GM19397 (cell line): ENCODE results near the gene C17orf107.

Experiments
- ATAC-seq: cut with Tn5 transposase; IDR thresholded peaks from one replicate; pipeline ENCODE4 v1.9.1; 2021; ENCODE audit warnings: mild to moderate bottlenecking, moderate library complexity; ENCODE audit not compliant: unreplicated experiment

Gene C17orf107

DNA sequence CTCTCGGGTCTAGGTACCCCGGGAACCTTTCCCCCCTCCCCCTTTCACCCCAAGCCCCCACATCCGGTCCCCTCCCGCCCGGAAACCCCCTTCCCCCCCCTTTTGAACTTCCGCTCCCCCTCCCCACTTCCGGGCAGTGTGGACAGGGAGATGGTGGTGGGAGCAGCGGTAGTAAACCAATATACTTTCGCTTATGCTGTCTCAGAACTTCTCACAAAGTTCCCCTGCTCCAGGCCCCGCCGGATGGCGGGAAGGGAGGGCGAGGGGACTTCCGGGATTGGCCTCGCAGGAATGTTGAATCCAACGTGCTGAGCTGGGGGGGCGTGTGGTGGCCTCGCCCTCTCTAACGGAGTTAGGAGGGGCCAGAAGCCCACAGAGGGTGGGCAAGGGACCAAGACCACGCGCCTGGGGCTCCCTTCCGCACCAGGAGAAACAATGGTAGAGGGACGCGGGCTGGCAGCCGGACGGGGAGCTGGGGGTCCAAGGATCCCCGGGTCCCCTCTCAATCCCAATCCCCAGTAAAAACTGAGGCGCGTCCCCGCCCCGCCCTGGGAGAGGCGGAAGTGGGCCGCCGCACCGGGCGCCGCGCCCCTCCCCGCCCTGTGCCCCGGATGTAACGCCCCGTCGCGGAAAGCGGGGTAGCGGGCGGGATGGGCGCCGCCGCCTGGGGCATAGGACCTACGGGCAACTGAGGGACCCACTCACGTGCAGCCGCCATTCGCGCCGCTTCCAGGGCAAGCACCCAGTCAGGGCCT is 48.3 kb downstream of the C17orf107 start:
- ATAC-seq = peak; percentile 24

DNA sequence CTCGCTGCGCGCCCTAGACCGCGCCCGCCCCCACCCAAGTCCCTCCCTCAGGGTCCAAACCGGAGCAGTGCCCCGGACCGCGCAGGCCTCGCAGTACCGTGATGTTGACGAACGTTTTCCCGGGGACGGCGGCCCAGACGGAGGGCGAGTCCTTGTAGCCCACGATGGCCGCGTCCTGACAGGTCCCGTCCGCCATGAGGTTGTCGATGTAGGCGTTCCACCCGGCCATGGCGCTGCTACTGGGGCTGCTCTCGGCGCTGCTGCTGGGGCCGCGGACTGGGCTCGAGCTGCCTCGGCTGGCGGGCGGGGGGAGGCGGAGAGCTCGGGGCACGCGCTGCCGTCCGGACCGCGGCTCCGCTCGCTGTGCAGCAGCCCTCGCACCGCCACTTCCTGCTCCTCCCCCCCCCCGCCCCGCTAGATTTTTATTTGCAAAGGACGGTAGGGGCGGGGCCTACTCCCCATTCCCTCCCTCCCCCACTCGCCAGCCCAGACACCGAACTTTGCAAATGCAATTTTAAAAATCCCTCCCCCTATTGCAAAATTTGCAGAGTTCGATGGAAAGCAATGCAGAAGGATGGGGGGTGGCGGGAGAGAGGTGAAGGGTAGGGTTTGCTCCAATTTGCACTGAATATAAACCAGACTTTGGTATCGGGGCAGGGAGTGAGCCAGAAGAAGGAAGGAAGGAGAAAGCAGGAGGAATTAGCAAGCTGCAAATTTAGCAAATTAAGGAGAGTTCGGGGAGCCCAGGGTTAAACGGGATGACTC is 49.0 kb downstream of the C17orf107 start, which contains the start of gene PFN1:
PFN1 (minus strand) TSS at position 365 of the 765 bp plus-strand sequence; CDS start at position 229, 136 bp downstream.
- ATAC-seq = peak; percentile 24

DNA sequence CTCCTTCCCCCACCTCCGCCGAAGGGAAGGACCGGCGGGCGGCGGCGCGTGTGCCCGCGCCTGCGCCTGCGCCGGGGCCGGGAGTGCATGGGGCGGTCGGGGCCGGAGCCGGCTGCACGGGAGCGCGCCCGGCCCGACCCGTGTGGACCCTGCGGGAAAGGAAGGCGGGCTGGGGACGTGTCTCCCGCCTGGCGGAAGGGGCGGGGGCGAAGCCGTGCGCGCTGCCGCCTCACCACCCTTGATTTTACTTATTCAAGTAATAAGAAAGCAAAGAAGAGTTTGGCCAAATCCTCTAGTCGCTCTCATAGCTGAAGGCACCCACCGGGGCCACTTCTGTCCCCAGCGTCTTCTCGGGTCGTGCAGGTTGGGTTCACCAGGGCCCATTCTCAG is 49.6 kb downstream of the C17orf107 start:
- ATAC-seq = peak; percentile 33

DNA sequence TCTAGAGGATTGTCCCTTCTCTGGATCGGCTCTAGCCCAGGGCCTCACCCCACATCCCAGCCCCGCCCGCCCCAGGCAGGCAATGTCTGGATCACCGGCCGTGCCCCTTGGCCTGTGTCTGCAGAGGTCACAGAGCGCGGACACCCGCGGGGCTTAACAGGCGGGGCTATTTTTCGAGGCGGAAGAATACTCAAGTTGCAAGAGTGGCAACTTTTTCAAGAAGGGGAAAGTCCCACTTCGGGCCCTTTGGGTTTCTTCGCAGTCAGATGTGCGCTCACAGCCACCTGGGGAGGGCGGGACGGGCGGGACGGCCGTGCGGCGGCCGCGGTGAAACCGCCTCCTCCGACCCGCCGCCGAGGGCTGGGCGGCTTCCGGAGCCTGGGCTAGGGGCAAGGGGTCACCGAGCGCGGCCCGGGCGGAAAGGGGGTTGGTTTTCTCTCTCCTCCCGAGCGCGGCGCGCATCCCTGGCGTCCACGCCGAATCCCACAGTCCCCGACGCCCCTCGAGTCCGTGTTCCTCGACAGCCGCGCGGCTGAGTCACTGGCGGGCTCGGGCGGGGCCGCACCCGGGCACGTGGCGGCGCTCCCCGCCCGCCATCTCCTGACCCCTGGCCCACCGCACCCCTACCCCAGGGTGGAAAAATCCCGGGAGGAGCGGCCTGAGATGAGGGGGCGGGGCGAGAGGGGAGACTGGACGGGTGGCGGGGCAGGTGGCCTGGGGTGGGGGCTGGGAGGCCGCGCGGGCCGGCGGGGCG is 50.2 kb downstream of the C17orf107 start:
- ATAC-seq = peak; percentile 31

DNA sequence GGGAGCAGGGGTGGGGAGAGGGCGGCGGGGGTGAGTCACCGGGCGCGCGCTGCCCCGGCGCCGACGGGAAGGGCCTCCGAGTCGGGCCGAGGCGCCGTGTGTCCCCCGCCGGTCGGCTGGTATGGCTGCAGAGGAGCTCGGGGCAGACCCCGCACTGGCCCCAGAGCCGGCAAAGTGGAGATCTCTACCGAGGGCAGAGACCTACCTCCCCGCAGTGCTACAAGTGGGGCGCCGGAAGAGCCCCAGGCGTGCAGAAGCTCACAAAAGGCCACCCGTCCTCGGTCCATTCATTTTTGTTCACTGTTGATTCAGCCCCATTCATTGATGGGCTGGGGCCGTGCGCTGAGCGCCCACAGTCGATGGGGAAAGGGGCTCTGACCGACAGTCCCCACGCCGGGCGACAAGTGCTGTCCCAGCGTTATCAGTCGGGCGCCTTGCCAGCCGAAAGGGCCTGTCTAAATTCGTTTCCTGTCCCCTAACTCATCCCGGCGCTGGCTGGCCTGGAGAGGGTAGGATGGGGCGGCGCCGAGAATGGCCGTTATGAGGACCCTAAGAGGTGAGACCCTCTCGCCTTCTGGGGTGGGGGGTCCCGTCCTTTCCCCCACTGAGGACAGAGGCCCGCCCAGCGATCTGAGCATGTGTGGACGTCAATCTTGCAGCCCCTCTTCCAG is 50.9 kb downstream of the C17orf107 start:
- no peak for ATAC-seq

DNA sequence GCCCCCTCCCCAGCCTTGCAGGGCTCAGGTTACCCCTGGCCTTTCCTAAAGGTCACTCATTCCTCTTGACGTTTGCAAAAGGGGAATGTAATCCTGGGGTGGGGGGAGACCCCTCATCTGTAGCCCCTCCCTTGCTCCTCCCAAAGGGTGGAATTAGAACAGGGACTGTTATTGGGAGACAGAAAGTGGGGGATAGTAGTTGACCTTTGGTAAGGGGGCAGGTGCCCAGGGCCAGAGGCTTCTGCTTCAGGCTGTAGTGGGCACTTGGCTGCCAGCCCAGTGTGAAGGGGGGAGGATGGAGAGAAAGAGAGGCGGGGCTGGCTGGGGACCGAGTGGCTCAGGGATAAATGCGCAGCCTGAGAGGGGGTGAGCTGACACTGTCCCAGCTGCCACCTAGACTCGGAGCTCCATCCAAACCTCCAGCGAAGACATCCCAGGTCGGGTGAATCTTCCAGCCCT is 51.4 kb downstream of the C17orf107 start, which contains the start of gene ENO3:
ENO3 (plus strand) TSS at position 374 of the 459 bp plus-strand sequence. CDS start 711 bp downstream, outside the sequence.
- ATAC-seq = no peak

DNA sequence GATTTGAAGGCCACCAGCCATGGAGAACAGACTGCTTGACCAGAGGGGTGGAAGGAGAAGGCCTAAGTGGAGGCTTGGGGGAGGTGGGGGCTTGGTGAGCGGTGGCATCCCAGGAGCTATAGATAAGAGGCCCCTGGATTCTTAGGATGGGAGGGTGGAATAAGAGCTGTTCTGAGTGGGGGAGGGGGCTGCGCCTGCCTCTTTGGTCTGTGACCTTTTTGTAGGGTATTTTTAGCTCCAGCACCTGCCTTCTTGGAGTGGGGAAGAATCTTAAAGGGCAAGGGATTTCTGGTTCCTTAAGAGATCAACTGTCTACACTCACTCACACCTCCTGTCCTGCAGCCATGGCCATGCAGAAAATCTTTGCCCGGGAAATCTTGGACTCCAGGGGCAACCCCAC is 52.1 kb downstream of the C17orf107 start:
- ATAC-seq = no peak
